ENCODE results near the gene FTCD. TPM values are rescaled to one million over a fixed set of nuclear protein-coding genes. Genes with fewer than 3 reads are reported as not detected.

The FTCD gene
- total RNA-seq, 1 donor from 2014 or later = 2.3 TPM

GRCh38 chr21:46124083-46124925 is 31.1 kb downstream of the FTCD start:
- no peak overlapping the region for H3K4me3 Mint-ChIP-seq (ENCODE audit: unreplicated experiment)
- H3K4me1 Mint-ChIP-seq (ENCODE audit: unreplicated experiment) = no peaks in the 10 kb centered on the region
- H3K9me3 Mint-ChIP-seq (ENCODE audit: unreplicated experiment) = no peaks in the 10 kb centered on the region
- DNase-seq (ENCODE audit: extremely low spot score, unreplicated experiment) = peak; percentile 82
- H3K27ac Mint-ChIP-seq (ENCODE audit: unreplicated experiment) = no peak overlapping the region
- H3K36me3 Mint-ChIP-seq (ENCODE audit: unreplicated experiment) = peaks cover 25% of the 10 kb centered on the region
- no peaks in the 10 kb centered on the region for H3K27me3 Mint-ChIP-seq (ENCODE audit: unreplicated experiment)
- no peak for TF ChIP-seq CTCF (IDR thresholded peaks at IDR 0.05)

GRCh38 chr21:46122758-46123683 is 32.4 kb downstream of the FTCD start:
- peak; percentile 54 for DNase-seq (ENCODE audit: extremely low spot score, unreplicated experiment)
- Mint-ChIP-seq H3K27ac (ENCODE audit: unreplicated experiment) (no peak overlapping the region), H3K4me1 (ENCODE audit: unreplicated experiment) (no peaks in the 10 kb centered on the region), H3K9me3 (ENCODE audit: unreplicated experiment) (no peaks in the 10 kb centered on the region), H3K27me3 (ENCODE audit: unreplicated experiment) (no peaks in the 10 kb centered on the region), H3K36me3 (ENCODE audit: unreplicated experiment) (peaks cover 21% of the 10 kb centered on the region), H3K4me3 (ENCODE audit: unreplicated experiment) (no peak overlapping the region)
- no peak for TF ChIP-seq CTCF (IDR thresholded peaks at IDR 0.05)

GRCh38 chr21:46122237-46122671 is 33.1 kb downstream of the FTCD start:
- DNase-seq (ENCODE audit: extremely low spot score, unreplicated experiment) = peak; percentile 82
- no peaks in the 10 kb centered on the region for H3K9me3 Mint-ChIP-seq (ENCODE audit: unreplicated experiment)
- H3K4me1 Mint-ChIP-seq (ENCODE audit: unreplicated experiment) = peaks cover 2% of the 10 kb centered on the region
- TF ChIP-seq CTCF (IDR thresholded peaks at IDR 0.05) = no peak
- peak overlapping the region; percentile 57 for H3K27ac Mint-ChIP-seq (ENCODE audit: unreplicated experiment)
- no peak overlapping the region for H3K4me3 Mint-ChIP-seq (ENCODE audit: unreplicated experiment)
- H3K36me3 Mint-ChIP-seq (ENCODE audit: unreplicated experiment) = peaks cover 20% of the 10 kb centered on the region
- H3K27me3 Mint-ChIP-seq (ENCODE audit: unreplicated experiment) = no peaks in the 10 kb centered on the region

- peaks cover 9% of the 10 kb centered on the region for H3K4me1 Mint-ChIP-seq (ENCODE audit: unreplicated experiment)
- H3K4me3 Mint-ChIP-seq (ENCODE audit: unreplicated experiment) = no peak overlapping the region
- no peaks in the 10 kb centered on the region for H3K27me3 Mint-ChIP-seq (ENCODE audit: unreplicated experiment)
- H3K36me3 Mint-ChIP-seq (ENCODE audit: unreplicated experiment) = peaks cover 23% of the 10 kb centered on the region
- peak; percentile 79 for DNase-seq (ENCODE audit: extremely low spot score, unreplicated experiment)
- no peaks in the 10 kb centered on the region for H3K9me3 Mint-ChIP-seq (ENCODE audit: unreplicated experiment)
- TF ChIP-seq CTCF (IDR thresholded peaks at IDR 0.05) = no peak
- peak overlapping the region; percentile 57 for H3K27ac Mint-ChIP-seq (ENCODE audit: unreplicated experiment)
These were observed 33.8 kb downstream of the FTCD start for GRCh38 chr21:46121286-46122221.

All from osteocyte (in vitro differentiated cells).